RWPE2 (cell line): ENCODE results near the gene SLC25A30.
A peak's percentile ranks its signal among the peaks of the same experiment; 100 is the strongest.
"Not testable (repeated sequence)": the region's sequence is repeated elsewhere in the genome, so short reads cannot be mapped to it uniquely, and the experiment has no call there.

Experiments used
- ATAC-seq: fragments of 200-7000 bp; cut with Tn5 transposase; 3 replicates; pipeline ENCODE4 v1.9.1; 2021; ENCODE audit warnings: low read depth
- DNase-seq: peaks from one replicate; pipeline ENCODE4 v3.0.0-alpha.2; 2020; ENCODE audit warnings: low spot score
- H3K27ac ChIP-seq: fragments of 450-650 bp; 2 replicates; pipeline ENCODE4 v1.5.1; 2017; ENCODE audit warnings: mild to moderate bottlenecking; ENCODE audit not compliant: poor library complexity, severe bottlenecking
- H3K27me3 ChIP-seq: fragments of 250-450 bp; sonication (Bioruptor Pico); 2 replicates; pipeline ENCODE4 v1.5.1; 2021; ENCODE audit warnings: mild to moderate bottlenecking, moderate library complexity; ENCODE audit not compliant: insufficient read depth, poor library complexity, severe bottlenecking
- H3K36me3 ChIP-seq: fragments of 250-450 bp; sonication (Bioruptor Pico); 2 replicates; pipeline ENCODE4 v1.5.1; 2020; ENCODE audit warnings: low read depth, mild to moderate bottlenecking, moderate library complexity
- H3K4me1 ChIP-seq: fragments of 250-450 bp; sonication (Bioruptor Pico); 2 replicates; pipeline ENCODE4 v1.5.1; 2021; ENCODE audit warnings: mild to moderate bottlenecking, moderate library complexity; ENCODE audit not compliant: insufficient read depth, poor library complexity, severe bottlenecking
- H3K4me3 ChIP-seq: fragments of 250-450 bp; sonication (Bioruptor Pico); 2 replicates; pipeline ENCODE4 v1.5.1; 2021; ENCODE audit warnings: mild to moderate bottlenecking, moderate library complexity; ENCODE audit not compliant: severe bottlenecking
- H3K9me3 ChIP-seq: fragments of 250-450 bp; sonication (Bioruptor Pico); 2 replicates; pipeline ENCODE4 v1.5.1; 2021; ENCODE audit warnings: mild to moderate bottlenecking, moderate library complexity; ENCODE audit not compliant: severe bottlenecking
- TF ChIP-seq, protein P1 (sequence below): fragments of 450-650 bp; IDR thresholded peaks from one replicate; pipeline ENCODE4 v1.5.1; 2017; ENCODE audit warnings: mild to moderate bottlenecking, moderate library complexity; ENCODE audit not compliant: poor library complexity, severe bottlenecking

Gene SLC25A30

DNA sequence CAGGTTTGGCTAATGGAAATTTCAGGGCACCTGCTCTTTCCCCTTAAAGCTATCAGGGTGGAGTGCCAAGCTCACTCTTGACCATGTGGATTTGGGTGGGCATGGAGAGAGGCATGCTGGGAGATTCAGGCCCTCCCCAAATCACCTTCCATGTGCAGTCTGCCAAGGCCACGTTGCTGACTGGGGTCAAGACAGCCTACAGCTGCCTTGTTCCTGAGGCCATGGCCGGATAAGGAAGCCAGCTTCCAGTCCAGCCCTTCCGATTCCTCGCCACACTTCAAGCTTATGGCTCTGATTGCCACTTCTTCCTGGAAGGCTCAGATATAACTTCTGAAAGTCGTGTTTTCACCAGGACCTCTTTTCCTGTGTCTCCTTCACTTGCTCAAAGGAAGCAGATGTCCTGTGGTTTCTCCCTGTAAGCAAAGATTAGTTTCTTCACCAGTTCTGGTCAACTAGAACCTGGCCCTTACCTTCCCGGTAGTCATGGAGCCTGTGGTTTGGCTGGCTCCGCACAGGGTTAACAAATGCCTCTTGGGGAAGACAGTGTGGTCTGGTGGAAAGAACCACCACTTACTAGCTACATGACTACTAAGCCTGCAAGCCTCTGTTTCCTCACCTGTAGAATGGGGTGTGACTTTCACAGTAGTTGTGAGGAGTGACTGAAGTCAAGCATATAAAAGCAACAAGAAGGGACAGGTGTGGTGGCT is 61.1 kb downstream of the SLC25A30 start:
- Histone ChIP-seq H3K4me3 (no peak overlapping the region), H3K9me3 (no peaks in the 10 kb centered on the region), H3K36me3 (peaks cover 32% of the 10 kb centered on the region), H3K27me3 (no peaks in the 10 kb centered on the region), H3K4me1 (peaks cover 9% of the 10 kb centered on the region), H3K27ac (no peak overlapping the region)
- ATAC-seq (no peak), DNase-seq (no peak)
- TF ChIP-seq, protein P1, sequence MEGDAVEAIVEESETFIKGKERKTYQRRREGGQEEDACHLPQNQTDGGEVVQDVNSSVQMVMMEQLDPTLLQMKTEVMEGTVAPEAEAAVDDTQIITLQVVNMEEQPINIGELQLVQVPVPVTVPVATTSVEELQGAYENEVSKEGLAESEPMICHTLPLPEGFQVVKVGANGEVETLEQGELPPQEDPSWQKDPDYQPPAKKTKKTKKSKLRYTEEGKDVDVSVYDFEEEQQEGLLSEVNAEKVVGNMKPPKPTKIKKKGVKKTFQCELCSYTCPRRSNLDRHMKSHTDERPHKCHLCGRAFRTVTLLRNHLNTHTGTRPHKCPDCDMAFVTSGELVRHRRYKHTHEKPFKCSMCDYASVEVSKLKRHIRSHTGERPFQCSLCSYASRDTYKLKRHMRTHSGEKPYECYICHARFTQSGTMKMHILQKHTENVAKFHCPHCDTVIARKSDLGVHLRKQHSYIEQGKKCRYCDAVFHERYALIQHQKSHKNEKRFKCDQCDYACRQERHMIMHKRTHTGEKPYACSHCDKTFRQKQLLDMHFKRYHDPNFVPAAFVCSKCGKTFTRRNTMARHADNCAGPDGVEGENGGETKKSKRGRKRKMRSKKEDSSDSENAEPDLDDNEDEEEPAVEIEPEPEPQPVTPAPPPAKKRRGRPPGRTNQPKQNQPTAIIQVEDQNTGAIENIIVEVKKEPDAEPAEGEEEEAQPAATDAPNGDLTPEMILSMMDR, result no peak

DNA sequence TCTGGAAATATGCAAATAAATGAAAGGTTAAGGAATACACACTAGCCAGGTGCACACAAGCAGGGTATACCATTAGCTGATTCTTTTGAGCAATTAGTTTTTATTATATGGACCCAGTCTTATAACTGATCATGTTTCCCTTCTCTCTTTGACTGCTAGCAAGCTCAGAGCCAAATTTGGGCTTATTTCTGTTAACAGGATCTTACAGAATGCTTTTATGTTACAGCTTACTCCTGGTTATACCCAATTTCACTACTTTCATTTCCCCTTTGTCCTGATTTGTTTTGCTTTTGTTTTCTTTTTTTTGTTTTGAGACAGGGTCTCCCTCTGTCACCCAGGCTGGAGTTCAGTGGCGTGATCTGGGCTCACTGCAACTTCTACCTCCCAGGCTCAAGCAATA is 64.3 kb downstream of the SLC25A30 start:
- Histone ChIP-seq H3K4me3 (no peak overlapping the region), H3K4me1 (peaks cover 6% of the 10 kb centered on the region), H3K36me3 (peaks cover 45% of the 10 kb centered on the region), H3K27me3 (no peaks in the 10 kb centered on the region), H3K9me3 (no peaks in the 10 kb centered on the region), H3K27ac (no peak overlapping the region)
- TF ChIP-seq, protein P1, result no peak
- ATAC-seq (no peak), DNase-seq (no peak)

- Histone ChIP-seq H3K4me1 (peaks cover 6% of the 10 kb centered on the region), H3K36me3 (peaks cover 57% of the 10 kb centered on the region), H3K4me3 (no peak overlapping the region), H3K27ac (peak overlapping the region; percentile 59), H3K27me3 (no peaks in the 10 kb centered on the region), H3K9me3 (no peaks in the 10 kb centered on the region)
- DNase-seq (peak; percentile 68), ATAC-seq (peak; percentile 98)
- TF ChIP-seq, protein P1, result no peak
These were observed 66.1 kb downstream of the SLC25A30 start for GRCh38 chr13:45352031-45352430.

GRCh38 chr13:45350152-45350551 is 68.0 kb downstream of the SLC25A30 start:
- Histone ChIP-seq H3K36me3 (peaks cover 54% of the 10 kb centered on the region), H3K4me3 (no peak overlapping the region), H3K9me3 (no peaks in the 10 kb centered on the region), H3K27ac (no peak overlapping the region), H3K4me1 (peaks cover 6% of the 10 kb centered on the region), H3K27me3 (no peaks in the 10 kb centered on the region)
- TF ChIP-seq, protein P1, result no peak
- ATAC-seq, result no peak
- no peak for DNase-seq

GRCh38 chr13:45349438-45349837 is 68.7 kb downstream of the SLC25A30 start:
- TF ChIP-seq, protein P1, result no peak
- Histone ChIP-seq H3K27ac (no peak overlapping the region), H3K9me3 (no peaks in the 10 kb centered on the region), H3K4me1 (peaks cover 6% of the 10 kb centered on the region), H3K27me3 (no peaks in the 10 kb centered on the region), H3K36me3 (peaks cover 52% of the 10 kb centered on the region), H3K4me3 (no peak overlapping the region)
- no peak for ATAC-seq
- DNase-seq, result no peak

DNA sequence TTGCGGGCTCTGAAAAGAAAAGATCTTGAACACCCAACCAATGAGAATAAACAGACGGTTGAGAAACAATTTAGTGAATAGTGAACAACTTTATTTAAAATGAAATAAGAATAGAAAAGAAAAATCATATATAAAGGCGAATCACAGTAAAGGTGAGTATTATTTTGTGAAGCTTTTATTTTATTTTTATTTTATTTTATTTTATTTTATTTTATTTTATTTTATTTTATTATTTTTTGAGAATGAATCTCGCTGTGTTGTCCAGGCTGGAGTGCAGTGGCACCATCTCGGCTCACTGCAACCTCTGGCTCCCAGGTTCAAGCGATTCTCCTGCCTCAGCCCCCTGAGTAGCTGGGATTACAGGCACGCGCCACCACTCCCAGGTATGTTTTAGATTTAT is 74.1 kb downstream of the SLC25A30 start:
- H3K36me3 ChIP-seq, result peaks cover 65% of the 10 kb centered on the region
- not testable (repeated sequence) for H3K27me3 ChIP-seq, DNase-seq, H3K9me3 ChIP-seq, ATAC-seq, H3K27ac ChIP-seq, H3K4me3 ChIP-seq, H3K4me1 ChIP-seq
